Activated naive CD4-positive, alpha-beta T cell treated with anti-CD3 and anti-CD28 coated beads for 36 hours (primary cell): ENCODE results near the gene BCL7B. TPM values are rescaled to one million over a fixed set of nuclear protein-coding genes. Genes with fewer than 3 reads are reported as not detected.

Experiments used
- CTCF ChIA-PET: fragments of 350-600 bp; sonication (Branson Sonifier 250); formaldehyde crosslinking; loops from one replicate; lab custom pipeline; 2021; ENCODE audit warnings: antibody characterized with exemption; lab: Charles Lee
- DNase-seq: peaks from one replicate; pipeline ENCODE4 v3.0.0-alpha.2; 2020
- H3K27ac Mint-ChIP-seq: one replicate; pipeline ENCODE4 v1.8.0; 2021; ENCODE audit warnings: mild to moderate bottlenecking, mixed read lengths
- H3K27me3 Mint-ChIP-seq: one replicate; pipeline ENCODE4 v1.8.0; 2021; ENCODE audit warnings: low read depth, mixed read lengths
- H3K36me3 Mint-ChIP-seq: one replicate; pipeline ENCODE4 v1.8.0; 2021; ENCODE audit warnings: low read depth, mixed read lengths
- H3K4me1 Mint-ChIP-seq: one replicate; pipeline ENCODE4 v1.8.0; 2021; ENCODE audit warnings: low read depth, mixed read lengths
- H3K4me3 Mint-ChIP-seq: one replicate; pipeline ENCODE4 v1.8.0; 2021; ENCODE audit warnings: mild to moderate bottlenecking, moderate library complexity, mixed read lengths
- H3K9me3 Mint-ChIP-seq: one replicate; pipeline ENCODE4 v1.8.0; 2021; ENCODE audit warnings: mixed read lengths
- intact Hi-C: fragments of 100-400 bp; cut with micrococcal nuclease; formaldehyde crosslinking; loops from one replicate; pipeline ENCODE4 v1.15.1; 2023
- total RNA-seq, 2 experiments: library from RNA; stranded (reverse); gene quantifications; one replicate each; pipeline ENCODE4 v1.2.3, GENCODE V29; 2021

BCL7B gene
- total RNA-seq, 2 experiments from 2014 or later: 38.5 to 44.1 TPM

GRCh38 chr7:73522105-73522872 lies 35.2 kb downstream of the BCL7B start, which contains the start of gene BAZ1B:
Gene BAZ1B (minus strand): TSS chr7:73522293. CDS start chr7:73521933, 360 bp downstream.
- DNase-seq: peak; percentile 99
- peak within 1 kb of the TSS; percentile 98 for H3K4me3 Mint-ChIP-seq
- intact Hi-C loops: loop anchor here (1.0 to 5.0 kb wide), 9 partner anchors 35 to 730 kb away; partner anchors contain the start of genes ABHD11, BCL7B, BUD23 and DNAJC30
- CTCF ChIA-PET: interaction anchor here (0.6 to 1.4 kb wide), 3 partner anchors 71 to 606 kb away, joined by 3 read pairs; no protein-coding TSS in a partner anchor
- H3K9me3 Mint-ChIP-seq: no peaks in the 10 kb centered on the region
- H3K36me3 Mint-ChIP-seq: peaks cover 36% of the 10 kb centered on the region
- H3K27me3 Mint-ChIP-seq: no peaks in the 10 kb centered on the region
- peak within 1 kb of the TSS; percentile 96 for H3K27ac Mint-ChIP-seq
- peaks cover 55% of the 10 kb centered on the region for H3K4me1 Mint-ChIP-seq

- Mint-ChIP-seq H3K27me3 (no peaks in the 10 kb centered on the region), H3K36me3 (peaks cover 42% of the 10 kb centered on the region), H3K27ac (peak overlapping the region; percentile 96), H3K9me3 (no peaks in the 10 kb centered on the region), H3K4me3 (peak overlapping the region; percentile 92), H3K4me1 (peaks cover 52% of the 10 kb centered on the region)
- CTCF ChIA-PET: interaction anchor here (0.6 to 1.4 kb wide), 2 partner anchors 58 to 71 kb away, joined by 3 to 4 read pairs; no protein-coding TSS in a partner anchor
- DNase-seq: no peak
- intact Hi-C loops: loop anchor here (1.0 to 5.0 kb wide), 9 partner anchors 36 to 731 kb away; partner anchors contain the start of genes ABHD11, BCL7B, BUD23 and DNAJC30
Observed at GRCh38 chr7:73521636-73522104, 35.8 kb downstream of the BCL7B start.

DNA sequence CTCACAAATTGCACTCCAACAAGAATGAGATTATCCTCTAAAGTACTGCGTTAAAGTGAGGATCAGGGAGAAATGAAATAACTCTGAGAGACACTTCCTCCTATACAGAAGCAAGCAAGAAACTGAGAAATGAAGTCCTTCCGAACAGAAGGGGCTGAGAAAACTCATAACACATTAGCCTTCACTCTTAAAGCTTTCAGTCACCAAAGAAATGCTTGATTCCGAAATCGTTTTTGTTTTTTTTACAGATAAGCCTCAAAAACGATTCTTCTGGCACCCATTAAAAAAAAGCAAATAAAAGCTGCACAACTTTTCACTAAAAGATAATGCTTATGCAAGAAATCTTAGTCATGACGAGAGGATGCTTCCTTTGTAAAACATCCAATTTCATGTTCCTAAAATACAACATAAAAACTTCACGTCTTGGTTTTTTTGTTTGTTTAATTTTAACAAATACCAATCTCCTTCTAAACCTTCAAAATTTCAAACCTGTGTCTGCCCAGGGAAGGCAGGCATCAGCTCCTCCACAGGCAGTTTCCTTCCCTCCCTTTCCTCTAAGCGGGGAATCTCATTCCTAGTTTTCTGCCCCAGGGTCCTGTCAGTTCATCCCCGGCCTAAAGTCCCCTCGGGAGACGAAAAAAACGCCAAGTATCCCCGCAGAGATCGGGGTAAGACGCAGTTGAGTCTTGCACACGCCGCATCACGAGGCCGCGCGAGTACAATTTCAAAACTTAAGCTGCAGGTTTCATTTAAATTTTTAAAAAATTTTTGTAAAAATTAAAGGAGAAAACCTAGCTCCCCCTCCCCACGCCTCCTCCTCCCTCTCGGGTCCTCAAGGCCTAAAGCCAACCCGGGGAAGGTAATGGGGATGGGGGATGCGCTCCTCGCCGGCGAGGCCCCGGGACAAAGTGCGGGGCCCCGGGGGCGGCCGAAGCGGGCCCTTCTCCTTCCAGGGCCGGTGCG lies 36.5 kb downstream of the BCL7B start:
- Mint-ChIP-seq H3K27ac (peak overlapping the region; percentile 95), H3K36me3 (peaks cover 44% of the 10 kb centered on the region), H3K4me1 (peaks cover 53% of the 10 kb centered on the region), H3K9me3 (no peaks in the 10 kb centered on the region), H3K27me3 (no peaks in the 10 kb centered on the region), H3K4me3 (peak overlapping the region; percentile 98)
- intact Hi-C loops: loop anchor here (5.0 kb wide), 1 partner anchor 731 kb away; the partner anchor contains the start of gene RFC2
- CTCF ChIA-PET: interaction anchor here (0.6 to 1.9 kb wide), 6 partner anchors 9 to 691 kb away, joined by 3 to 4 read pairs (median 4); no protein-coding TSS in a partner anchor
- peak; percentile 17 for DNase-seq

DNA sequence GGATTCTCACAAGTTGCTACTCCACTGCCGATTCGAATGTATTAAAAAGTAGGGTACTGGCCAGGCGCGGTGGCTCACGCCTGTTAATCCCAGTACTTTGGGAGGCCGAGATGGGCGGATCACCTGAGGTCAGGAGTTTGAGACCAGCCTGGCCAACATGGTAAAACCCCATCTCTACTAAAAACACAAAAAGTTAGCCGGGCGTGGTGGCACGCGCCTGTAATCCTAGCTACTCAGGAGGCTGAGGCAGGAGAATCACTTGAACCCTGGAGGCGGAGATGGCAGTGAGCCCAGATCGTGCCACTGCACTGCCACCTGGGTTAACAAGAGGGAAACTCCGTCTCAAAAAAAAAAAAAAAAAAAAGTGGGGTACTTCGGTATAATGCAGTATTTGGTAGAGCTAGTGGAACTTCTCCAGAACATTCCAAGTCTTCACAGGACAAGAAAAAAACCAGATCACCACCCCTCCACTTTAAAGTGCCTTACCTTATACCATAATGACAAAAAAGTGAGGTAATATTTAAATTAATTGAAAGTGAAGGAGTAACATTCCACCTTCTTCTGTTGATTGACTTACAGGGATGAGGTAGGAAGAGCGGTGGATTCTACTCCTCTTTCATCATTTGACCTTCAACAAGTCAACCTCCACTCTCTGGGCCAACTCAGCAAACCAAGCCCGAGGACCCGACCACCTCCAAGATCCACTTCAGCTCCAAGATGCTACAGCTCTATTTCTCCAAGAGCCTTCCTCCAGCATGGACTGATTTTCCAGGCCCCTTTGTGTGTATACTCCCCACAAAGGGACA lies 37.4 kb downstream of the BCL7B start:
- H3K36me3 Mint-ChIP-seq: peaks cover 46% of the 10 kb centered on the region
- CTCF ChIA-PET: interaction anchor here (0.7 to 1.9 kb wide), 6 partner anchors 10 to 690 kb away, joined by 3 to 6 read pairs (median 4); partner anchors contain the start of gene TBL2

DNA sequence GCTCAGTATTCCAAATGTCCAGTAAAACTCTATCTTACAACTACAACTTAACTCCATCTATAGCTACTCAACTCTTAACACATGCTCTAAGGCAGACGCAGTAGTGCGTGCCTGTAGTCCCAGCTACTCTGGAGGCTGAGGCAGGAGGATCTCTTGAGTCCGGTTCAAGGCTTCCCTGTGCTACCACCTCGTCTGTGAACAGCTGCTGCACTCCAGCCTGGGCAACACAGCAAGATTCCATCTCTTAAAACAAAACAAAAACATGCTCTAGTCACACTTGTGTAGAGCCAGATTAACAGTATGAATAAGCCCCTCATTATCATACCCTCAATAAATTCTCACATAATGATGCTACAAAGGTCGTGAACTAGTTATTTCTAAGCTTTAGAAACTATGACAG lies 39.0 kb downstream of the BCL7B start:
- no peaks in the 10 kb centered on the region for H3K27me3 Mint-ChIP-seq
- H3K4me3 Mint-ChIP-seq: peak overlapping the region; percentile 39
- CTCF ChIA-PET: interaction anchor here (0.7 to 1.6 kb wide), 4 partner anchors 34 to 67 kb away, joined by 3 to 6 read pairs (median 3); partner anchors contain the start of gene TBL2
- DNase-seq: no peak
- peaks cover 52% of the 10 kb centered on the region for H3K4me1 Mint-ChIP-seq
- intact Hi-C loops: no loop called here
- peak overlapping the region; percentile 16 for H3K27ac Mint-ChIP-seq
- peaks cover 58% of the 10 kb centered on the region for H3K36me3 Mint-ChIP-seq
- no peaks in the 10 kb centered on the region for H3K9me3 Mint-ChIP-seq

More for the DNA sequence above, 37.4 kb downstream of the BCL7B start:
- Mint-ChIP-seq H3K27me3 (no peaks in the 10 kb centered on the region), H3K9me3 (no peaks in the 10 kb centered on the region), H3K27ac (peak overlapping the region; percentile 95), H3K4me1 (peaks cover 47% of the 10 kb centered on the region), H3K4me3 (peak overlapping the region; percentile 98)
- intact Hi-C loops: loop anchor here (5.0 kb wide), 1 partner anchor 732 kb away; the partner anchor contains the start of gene RFC2
- peak; percentile 40 for DNase-seq

DNA sequence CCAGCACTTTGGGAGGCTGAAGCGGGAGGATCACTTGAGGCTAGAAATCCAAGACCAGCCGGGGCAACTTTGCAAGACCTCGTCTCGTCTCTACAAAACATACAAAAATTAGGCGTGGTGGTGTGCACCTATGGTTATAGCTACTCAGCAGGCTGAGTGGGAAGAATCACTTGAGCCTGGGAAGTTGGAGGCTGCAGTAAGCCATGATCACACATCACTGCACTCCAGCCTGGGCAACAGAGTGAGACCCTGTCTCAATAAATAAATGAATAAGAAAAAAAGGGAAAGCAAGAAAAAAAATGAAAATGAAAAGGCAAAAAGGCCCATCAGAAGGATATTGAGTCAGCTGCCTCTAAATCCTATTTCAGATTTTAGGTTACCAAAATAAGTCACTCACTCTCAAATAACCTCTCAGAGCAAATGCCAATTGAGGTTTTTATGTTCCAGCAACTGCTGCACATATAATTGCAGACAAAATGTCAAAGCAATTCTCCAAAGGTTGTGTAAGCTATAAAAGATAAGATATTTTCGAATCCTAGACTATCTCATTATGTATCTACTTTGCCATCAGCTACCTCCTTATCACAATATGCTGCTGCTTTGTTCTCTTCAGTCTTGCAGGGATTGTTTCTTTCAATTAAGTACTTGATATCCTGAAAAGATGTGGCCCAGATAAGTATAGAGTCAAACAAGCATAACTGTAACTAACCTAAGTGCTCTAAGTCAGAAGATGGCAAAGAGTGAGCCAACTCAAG lies 40.1 kb downstream of the BCL7B start:
- no peak overlapping the region for H3K27ac Mint-ChIP-seq
- peaks cover 54% of the 10 kb centered on the region for H3K4me1 Mint-ChIP-seq
- intact Hi-C loops: no loop called here

GRCh38 chr7:73515178-73515577 lies 42.3 kb downstream of the BCL7B start:
- CTCF ChIA-PET: no interaction called here
- intact Hi-C loops: no loop called here
- Mint-ChIP-seq H3K27me3 (no peaks in the 10 kb centered on the region), H3K27ac (no peak overlapping the region), H3K4me1 (peaks cover 55% of the 10 kb centered on the region), H3K4me3 (no peak overlapping the region), H3K36me3 (peaks cover 62% of the 10 kb centered on the region), H3K9me3 (no peaks in the 10 kb centered on the region)
- DNase-seq: no peak

More for the DNA sequence above, 40.1 kb downstream of the BCL7B start:
- no peak for DNase-seq
- H3K4me3 Mint-ChIP-seq: no peak overlapping the region
- no peaks in the 10 kb centered on the region for H3K9me3 Mint-ChIP-seq
- CTCF ChIA-PET: interaction anchor here (1.2 kb wide), 1 partner anchor 13 kb away, joined by 3 read pairs; no protein-coding TSS in a partner anchor
- no peaks in the 10 kb centered on the region for H3K27me3 Mint-ChIP-seq
- peaks cover 62% of the 10 kb centered on the region for H3K36me3 Mint-ChIP-seq

DNA sequence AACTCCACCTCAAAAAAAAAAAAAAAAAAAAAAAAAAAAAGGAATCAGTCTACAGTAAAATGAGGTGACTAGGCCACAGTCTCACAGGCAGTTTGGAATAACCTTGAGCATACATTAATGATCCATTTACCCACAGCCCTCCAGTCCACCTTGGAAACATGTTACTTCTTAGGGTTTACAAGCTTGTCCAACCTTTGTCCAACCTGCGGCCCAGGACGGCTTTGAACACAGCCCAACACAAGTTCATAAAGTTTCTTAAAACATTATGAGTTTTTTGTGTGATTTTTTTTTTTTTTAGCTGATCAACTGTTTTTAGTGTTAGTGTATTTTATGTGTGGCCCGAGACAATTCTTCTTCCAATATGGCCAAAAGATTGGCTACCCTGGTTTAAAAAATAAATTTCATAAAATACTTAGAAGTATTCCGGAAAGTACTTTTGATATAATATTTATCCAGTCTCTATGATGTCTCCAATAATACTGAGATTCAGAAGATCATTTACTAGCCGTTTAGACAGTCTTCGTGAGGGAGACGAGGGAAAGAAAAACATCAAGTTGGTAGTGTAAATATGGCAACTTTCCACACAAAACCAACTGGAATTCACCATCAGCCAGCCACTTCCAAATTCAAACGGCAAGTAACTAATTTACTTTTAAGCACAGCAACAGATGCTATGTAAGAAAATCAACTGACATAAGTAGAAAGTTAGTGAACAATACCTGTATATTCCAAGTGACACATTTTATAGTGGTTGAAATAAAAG lies 45.3 kb downstream of the BCL7B start:
- Mint-ChIP-seq H3K36me3 (peaks cover 52% of the 10 kb centered on the region), H3K27me3 (no peaks in the 10 kb centered on the region), H3K4me1 (peaks cover 30% of the 10 kb centered on the region), H3K27ac (no peak overlapping the region), H3K9me3 (no peaks in the 10 kb centered on the region), H3K4me3 (no peak overlapping the region)
- DNase-seq: no peak
- CTCF ChIA-PET: interaction anchor here (0.6 kb wide), 1 partner anchor 830 kb away, joined by 3 read pairs; no protein-coding TSS in a partner anchor
- intact Hi-C loops: no loop called here

DNA sequence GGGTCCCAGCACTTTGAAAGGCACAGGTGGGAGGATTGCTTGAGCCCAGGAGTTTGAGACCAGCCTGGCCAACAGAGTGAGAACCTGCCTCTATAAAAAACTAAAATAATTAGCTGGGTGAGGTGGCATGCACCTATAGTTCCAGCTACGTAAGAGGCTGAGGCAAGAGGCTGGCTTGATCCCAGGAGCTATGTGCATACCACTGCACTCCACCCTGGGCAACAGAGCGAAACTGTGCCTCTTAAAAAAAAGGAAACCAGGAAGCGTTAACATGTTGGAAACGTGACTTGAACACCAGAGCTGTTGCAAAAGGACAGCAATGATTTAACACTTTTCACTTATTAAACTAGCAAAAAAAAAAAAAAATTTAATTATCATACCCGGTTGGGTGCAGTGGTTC lies 48.0 kb downstream of the BCL7B start:
- Mint-ChIP-seq H3K4me1 (peaks cover 22% of the 10 kb centered on the region), H3K9me3 (no peaks in the 10 kb centered on the region), H3K27ac (no peak overlapping the region), H3K36me3 (peaks cover 50% of the 10 kb centered on the region), H3K27me3 (no peaks in the 10 kb centered on the region), H3K4me3 (no peak overlapping the region)
- no peak for DNase-seq
- CTCF ChIA-PET: interaction anchor here (0.7 kb wide), 1 partner anchor 752 kb away, joined by 4 read pairs; no protein-coding TSS in a partner anchor
- intact Hi-C loops: no loop called here

DNA sequence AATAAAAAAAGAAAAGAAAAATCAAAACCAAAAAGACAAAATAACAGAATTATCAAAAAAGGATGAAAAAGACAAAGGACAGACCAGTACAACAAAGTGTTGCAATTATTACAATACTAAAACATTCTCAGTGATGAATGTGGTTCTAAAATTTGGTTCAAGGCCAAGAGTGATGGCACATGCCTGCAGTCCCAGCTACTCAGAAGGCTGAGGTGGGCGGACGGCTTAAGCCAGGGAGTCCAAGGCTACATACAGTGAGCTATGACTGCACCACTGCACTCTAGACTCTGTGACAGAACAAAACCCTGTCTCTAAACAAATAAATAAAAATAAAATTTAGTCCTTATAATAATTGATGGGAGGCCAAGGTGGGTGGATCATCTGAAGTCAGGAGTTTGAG lies 49.9 kb downstream of the BCL7B start:
- no peak for DNase-seq
- H3K27me3 Mint-ChIP-seq: no peaks in the 10 kb centered on the region
- CTCF ChIA-PET: interaction anchor here (1.2 kb wide), 1 partner anchor 99 kb away, joined by 4 read pairs; no protein-coding TSS in a partner anchor
- intact Hi-C loops: no loop called here
- H3K4me1 Mint-ChIP-seq: peaks cover 9% of the 10 kb centered on the region
- no peaks in the 10 kb centered on the region for H3K9me3 Mint-ChIP-seq
- H3K36me3 Mint-ChIP-seq: peaks cover 50% of the 10 kb centered on the region
- no peak overlapping the region for H3K27ac Mint-ChIP-seq
- H3K4me3 Mint-ChIP-seq: no peak overlapping the region
